SKM-1 treated with dmso at 0.1 percent for 144 hours (cell line): ENCODE data around the gene NECTIN2.
A peak's percentile ranks its signal among the peaks of the same experiment; 100 is the strongest.
"Not testable (repeated sequence)": the region's sequence is repeated elsewhere in the genome, so short reads cannot be mapped to it uniquely, and the experiment has no call there.

Source experiments
- DNase-seq: peaks from one replicate; lab custom pipeline; 2025; ENCODE audit not compliant: unreplicated experiment; lab: John Stamatoyannopoulos, UW

Gene NECTIN2

DNA sequence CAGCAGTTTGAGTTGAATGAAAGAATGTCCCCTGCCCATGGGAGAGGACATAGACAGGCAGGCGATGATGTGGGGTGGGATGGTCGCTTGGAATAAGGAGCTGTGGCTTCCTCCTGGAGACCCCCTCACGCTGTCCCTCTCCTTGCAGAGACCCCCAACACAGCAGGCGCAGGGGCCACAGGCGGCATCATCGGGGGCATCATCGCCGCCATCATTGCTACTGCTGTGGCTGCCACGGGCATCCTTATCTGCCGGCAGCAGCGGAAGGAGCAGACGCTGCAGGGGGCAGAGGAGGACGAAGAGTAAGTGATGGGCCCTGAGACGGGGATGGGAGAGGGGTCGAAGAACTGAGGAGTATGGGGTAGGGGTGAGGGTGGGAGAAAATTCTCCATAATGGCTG, 36.0 kb downstream of the NECTIN2 start:
- DNase-seq: no peak

DNA sequence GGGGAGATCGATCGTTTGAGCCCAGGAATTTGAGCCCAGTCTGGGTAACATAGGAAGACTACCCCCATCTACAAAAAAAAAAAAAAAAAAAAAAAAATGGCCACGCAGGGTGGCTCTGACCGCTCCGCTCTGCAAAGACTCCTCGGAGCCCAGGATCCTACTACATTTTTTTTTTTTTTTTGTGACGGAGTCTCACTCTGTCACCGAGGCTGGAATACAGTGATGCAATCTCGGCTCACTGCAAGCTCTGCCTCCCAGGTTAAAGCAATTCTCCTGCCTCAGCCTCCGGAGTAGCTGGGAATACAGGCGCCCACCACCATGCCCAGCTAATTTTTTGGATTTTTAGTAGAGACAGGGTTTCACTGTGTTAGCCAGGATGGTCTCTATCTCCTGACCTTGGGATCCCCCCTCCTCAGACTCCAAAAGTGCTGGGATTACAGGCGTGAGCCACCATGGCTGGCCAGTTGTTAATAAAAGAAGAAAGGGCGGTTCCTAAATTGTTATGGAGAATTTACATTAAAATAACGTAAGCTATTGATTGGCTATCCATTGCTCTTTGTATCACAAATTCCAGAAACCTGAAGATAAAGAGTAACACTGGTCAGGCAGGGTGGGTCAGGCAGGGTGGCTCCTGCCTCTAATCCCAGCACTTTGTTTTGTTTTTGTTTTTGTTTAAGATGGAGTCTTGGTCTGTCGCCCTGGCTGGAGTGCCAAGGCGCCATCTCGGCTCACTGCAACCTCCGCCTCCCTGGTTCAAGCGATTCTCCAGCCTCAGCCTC, 36.7 kb downstream of the NECTIN2 start:
- DNase-seq: not testable (repeated sequence)

DNA sequence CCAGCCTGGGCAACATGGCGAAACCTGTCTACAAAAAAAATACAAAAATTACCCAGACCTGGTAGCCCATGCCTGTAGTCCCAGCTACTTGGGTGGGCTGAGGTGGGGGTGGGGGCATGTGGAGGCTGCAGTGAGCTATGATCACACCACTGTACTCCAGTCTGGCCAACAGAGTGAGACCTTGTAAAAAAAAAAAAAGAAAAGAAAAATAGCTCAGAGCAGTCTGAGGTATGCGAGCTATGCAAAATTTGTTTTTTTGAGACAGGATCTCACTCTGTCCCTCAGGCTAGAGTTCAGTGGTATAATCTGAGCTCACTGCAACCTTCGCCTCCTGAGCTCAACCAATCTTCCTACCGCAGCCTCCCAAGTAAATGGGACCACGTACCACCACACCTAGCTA, 37.8 kb downstream of the NECTIN2 start:
- no peak for DNase-seq

DNA sequence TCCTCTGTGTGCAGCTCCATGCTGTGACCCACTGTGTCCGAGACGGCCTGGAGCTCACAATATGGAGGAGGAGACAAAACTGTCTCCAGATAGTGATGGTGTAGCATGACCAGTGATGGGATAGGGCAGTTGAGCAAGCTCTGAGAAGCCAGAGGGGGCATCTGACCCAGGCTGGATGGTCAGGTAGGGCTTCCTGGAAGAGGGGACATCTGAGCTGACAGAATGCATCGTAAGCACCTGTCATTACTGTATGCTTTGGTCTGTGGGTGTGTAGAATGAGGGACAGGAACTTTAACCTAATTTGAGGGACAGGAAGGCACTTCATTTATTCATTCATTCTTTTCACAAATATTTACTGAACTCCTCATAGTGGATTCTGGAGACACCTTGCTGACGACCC, 38.5 kb downstream of the NECTIN2 start:
- DNase-seq: no peak

DNA sequence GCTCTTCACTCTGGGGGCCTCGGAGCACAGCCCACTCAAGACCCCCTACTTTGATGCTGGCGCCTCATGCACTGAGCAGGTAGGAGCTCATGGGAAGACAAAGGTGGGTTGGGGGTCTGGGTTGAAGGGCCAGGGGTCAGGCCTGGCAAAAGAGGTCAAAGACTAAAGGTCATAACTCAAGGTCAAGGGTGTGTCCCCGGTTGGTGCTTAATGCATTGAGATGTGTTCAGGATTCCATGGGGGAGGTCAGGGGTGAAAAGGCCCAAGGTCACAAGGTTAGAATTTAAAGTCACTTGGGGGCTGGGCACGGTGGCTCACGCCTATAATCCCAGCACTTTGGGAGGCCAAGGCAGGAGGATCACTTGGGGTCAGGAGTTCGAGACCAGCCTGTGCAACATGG, 40.0 kb downstream of the NECTIN2 start:
- no peak for DNase-seq

DNA sequence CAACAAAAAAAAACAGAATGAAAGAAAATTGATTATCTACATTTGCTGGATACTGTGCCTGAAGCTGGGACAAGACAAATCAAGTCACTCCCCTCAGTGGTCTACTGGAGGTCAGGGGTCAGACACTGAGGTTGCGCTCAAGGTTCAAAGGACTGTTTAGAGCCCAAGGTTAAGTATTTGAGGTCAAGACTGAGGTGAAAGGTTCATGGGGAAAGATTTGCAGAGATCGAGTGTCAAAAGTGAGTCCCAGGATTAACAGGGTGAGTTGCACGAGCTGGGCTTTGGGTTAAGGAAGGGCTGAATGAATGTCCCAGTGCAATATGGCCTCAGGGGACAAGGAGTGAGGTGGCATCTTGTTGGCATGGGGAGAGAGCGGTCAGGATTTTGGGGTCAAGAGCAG, 41.6 kb downstream of the NECTIN2 start:
- DNase-seq: no peak

DNA sequence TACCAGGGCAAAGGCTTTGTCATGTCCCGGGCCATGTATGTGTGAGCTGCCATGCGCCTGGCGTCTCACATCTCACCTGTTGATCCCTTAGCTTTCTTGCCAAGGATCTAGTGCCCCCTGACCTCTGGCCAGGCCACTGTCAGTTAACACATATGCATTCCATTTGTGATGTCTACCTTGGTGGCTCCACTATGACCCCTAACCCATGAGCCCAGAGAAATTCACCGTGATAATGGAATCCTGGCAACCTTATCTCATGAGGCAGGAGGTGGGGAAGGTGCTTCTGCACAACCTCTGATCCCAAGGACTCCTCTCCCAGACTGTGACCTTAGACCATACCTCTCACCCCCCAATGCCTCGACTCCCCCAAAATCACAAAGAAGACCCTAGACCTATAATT, 42.2 kb downstream of the NECTIN2 start:
- DNase-seq: not testable (repeated sequence)

DNA sequence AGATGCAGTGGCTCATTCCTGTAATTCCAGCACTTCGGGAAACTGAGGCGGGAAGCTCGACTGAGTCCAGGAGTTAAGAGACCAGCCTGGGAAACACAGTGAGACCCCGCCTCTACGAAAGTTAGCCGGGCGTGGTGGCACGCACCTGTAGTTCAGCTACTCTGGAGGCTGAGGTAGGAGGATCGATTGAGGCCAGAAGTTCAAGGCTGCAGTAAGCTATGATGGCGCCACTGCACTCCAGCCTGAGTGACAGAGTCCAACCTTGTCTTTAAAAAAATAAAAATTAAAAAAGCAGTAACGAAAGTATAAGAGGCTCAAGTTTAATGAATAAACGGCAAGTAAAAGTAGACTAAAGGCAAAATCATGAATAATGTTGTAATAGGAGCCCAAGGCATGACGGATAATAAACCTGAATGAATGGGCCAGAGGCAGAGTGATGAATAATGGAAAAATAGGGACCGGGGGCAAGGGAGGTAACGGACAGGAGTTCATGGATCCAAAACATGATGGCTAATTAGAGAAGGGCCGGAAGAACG, 43.8 kb downstream of the NECTIN2 start:
- no peak for DNase-seq

DNA sequence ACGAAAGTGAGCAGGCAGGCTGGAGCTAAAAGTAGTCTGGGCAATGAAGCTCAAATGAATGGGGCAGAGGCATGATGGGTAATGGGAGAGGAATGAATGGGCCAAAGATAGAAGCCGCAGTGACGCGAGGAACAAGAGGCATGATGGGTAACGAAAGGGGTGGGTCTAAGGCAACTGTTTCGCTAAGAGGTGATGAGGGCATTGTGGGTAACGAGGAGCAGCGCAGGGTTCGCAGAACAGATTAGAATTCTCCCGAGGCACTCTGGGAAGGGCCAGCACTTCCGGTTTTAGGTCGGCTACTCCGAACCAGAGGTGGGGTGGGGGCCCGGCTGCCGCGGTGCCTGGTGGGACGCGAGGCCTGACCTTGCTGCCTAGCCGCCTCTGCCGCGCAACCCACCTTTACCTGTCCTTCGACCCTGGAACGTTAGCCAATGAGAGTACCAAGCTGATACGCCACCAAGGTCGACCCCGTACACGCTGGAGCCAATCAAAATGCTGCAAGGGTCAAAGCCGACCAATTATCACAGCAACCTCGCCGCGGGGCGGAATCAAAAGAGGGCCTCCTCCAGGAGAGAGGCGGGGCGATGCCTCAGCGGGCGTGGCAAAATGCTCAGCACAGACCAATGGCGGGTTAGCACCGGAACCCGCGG, 44.4 kb downstream of the NECTIN2 start:
- peak; percentile 99 for DNase-seq

DNA sequence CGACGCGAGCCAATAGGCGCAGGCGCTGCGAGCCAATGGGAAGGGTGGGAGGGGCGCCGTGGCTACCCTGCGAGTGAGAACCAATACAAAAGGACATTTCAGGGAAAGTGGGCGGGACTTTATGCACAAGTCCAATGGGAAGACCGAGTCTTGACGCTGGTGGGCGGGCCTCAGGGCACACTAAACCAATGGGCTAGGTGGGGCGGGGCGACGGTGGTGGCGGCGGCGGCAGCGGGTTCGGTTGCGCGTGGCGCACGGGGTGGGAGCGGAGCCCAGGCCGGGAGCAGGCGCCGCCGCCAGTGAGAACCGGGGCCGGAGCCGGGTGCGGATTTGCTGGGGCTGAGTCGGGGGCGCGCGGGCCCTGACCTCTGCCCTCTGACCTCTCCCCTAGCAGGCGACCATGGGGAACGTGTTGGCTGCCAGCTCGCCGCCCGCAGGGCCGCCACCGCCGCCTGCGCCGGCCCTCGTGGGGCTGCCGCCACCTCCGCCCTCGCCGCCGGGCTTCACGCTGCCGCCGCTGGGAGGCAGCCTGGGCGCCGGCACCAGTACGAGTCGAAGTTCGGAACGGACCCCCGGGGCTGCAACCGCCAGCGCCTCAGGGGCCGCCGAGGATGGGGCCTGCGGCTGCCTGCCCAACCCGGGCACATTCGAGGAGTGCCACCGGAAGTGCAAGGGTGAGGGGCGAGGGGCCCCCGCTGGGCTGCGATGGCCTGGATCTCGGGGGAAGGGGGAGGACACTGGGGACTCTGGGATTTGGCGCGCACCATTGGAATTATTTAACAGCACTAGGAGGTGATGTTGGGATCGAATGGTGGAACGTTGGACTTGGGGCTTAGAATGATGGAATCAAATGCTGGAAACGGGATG, 45.2 kb downstream of the NECTIN2 start, which contains the start of gene TOMM40:
Gene TOMM40, plus strand, starts transcription at position 239 of the 867 bp plus-strand sequence. Its CDS starts 162 bp downstream, at position 401.
- no peak for DNase-seq

DNA sequence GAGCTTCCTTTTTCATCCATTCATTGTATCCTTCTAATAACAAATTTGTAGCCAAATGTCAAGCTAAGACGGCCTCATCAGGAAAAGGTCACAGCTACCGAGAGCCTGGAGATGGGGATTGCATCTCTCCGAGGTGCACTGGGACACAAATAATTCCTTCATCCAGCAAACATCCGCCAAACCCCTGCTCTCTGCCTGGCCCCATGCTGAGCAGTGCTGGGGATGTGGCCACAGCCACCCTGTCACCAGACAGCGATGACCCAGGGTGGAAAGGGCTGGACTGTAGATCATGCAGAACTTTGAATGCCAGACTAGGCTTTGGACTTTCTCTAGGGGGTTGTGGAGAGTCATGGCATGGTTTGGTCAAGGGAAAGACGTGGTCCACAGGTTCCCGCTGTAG, 46.8 kb downstream of the NECTIN2 start:
- no peak for DNase-seq

DNA sequence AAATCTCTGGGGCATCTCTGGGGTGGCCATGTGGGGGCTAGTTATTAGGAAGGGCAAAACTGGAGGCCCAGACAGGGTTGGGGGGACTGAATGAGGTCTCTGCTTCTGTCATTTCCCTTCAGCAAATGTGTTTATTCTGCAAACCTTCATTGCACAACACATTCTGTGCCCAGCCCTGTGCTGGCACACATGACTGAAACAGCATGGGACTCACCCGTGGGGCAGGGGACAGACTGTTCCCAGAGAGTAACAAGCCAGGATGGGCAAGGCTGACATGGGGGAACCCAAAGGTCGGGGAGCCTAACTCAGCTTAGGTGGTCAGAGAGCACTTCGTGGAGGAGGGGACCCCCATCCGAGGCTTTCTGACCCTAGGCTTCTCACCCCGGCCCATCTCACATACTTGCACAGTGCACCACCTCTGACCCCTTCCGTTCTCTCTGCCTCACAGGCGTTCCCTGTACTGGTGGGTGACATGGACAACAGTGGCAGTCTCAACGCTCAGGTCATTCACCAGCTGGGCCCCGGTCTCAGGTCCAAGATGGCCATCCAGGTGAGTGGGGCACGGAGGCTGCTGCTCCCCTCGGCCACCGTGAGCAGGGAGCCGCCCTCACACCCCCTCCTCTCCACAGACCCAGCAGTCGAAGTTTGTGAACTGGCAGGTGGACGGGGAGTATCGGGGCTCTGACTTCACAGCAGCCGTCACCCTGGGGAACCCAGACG, 47.4 kb downstream of the NECTIN2 start:
- no peak for DNase-seq

DNA sequence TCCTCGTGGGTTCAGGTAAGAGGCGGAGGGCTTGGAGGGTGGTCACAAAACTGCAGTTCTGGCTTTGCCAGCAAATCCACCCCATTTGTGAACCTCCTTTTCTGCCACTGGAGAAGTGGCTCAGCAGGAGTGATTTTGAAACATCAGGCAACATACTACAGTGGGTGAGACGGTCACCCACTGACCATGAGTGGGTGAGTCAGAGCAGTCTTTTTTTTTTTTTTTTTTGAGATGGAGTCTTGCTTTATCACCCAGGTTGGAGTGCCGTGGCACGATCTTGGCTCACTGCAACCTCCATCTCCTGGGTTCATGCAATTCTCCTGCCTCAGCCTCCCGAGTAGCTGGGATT, 47.9 kb downstream of the NECTIN2 start:
- DNase-seq: no peak

DNA sequence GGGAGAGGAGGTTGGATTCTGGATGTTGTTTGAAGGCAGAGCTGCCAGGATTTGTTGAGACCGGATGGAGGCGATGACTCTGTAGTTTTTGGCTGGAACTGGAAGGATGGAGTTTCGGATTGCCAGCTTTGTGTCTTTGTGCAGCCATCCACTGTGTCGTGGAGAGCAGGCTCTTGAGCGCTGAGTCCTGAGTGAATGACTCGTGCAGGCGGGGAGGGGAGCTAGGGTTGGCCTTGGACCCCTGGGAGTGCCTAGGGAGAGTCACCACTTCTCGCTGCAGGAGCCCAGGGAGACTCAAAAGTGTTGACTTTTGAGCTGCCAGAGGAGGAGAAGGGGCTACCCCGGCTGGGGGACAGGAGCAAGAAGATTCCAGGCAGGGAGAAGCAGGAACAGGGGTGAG, 48.8 kb downstream of the NECTIN2 start:
- DNase-seq: no peak

DNA sequence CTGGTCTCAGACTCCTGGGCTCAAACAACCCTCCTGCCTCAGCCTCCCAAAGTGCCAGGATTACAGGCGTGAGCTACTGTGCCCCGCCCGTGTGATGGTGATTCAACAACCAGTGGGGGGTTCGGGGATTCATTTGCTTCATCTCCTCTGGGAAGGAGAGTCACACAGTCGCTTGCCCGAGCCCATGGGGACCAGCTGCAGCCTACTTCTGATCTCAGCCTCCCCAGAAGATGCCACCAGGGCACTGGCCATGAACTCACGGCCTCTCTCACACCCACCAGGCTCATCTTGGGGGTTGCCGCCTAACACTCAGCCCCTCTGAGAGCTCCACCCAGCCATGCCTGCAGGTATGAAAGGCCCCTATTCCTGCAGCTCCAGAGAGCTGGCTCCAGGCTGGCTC, 51.7 kb downstream of the NECTIN2 start:
- no peak for DNase-seq

DNA sequence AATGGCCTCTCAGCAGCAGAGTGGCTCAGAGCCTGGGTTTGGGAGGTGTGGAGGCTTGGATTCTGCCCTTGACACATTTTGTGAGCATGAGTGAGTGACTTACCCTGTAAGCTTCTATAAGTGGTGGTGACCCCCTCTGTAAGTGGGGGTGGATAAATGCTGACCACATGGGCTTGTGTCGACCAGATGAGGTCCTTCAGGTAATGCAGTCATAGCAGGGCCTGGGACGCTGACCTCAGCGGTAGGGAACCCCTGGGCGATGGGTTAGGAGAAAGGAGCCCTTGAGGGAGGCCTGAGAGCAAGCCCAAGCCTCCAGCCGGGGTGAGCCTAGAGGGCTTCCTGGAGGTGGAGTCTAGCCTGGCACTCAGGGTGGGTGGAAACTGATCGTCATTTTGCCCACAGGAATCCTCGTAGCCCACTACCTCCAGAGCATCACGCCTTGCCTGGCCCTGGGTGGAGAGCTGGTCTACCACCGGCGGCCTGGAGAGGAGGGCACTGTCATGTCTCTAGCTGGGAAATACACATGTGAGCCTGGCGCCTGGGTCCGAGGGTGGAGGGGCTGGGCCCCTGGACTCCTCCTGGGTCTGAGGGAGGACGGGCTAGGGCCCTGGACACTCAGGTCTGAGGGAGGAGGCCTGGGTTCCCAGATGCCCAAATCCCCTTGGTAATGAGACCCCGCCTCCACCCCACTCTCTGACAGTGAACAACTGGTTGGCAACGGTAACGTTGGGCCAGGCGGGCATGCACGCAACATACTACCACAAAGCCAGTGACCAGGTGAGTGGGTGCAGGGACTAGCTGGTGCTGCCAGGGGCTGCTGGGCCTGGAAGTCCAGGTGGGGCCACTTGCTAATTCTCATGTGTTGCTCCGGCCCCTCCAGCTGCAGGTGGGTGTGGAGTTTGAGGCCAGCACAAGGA, 54.5 kb downstream of the NECTIN2 start:
- DNase-seq: no peak

DNA sequence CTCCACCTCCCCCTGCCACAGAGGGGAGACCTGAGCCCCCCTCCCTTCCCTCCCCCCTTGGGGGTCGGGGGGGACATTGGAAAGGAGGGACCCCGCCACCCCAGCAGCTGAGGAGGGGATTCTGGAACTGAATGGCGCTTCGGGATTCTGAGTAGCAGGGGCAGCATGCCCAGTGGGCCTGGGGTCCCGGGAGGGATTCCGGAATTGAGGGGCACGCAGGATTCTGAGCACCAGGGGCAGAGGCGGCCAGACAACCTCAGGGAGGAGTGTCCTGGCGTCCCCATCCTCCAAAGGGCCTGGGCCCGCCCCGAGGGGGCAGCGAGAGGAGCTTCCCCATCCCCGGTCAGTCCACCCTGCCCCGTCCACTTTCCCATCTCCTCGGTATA, 57.1 kb downstream of the NECTIN2 start:
- DNase-seq: no peak

DNA sequence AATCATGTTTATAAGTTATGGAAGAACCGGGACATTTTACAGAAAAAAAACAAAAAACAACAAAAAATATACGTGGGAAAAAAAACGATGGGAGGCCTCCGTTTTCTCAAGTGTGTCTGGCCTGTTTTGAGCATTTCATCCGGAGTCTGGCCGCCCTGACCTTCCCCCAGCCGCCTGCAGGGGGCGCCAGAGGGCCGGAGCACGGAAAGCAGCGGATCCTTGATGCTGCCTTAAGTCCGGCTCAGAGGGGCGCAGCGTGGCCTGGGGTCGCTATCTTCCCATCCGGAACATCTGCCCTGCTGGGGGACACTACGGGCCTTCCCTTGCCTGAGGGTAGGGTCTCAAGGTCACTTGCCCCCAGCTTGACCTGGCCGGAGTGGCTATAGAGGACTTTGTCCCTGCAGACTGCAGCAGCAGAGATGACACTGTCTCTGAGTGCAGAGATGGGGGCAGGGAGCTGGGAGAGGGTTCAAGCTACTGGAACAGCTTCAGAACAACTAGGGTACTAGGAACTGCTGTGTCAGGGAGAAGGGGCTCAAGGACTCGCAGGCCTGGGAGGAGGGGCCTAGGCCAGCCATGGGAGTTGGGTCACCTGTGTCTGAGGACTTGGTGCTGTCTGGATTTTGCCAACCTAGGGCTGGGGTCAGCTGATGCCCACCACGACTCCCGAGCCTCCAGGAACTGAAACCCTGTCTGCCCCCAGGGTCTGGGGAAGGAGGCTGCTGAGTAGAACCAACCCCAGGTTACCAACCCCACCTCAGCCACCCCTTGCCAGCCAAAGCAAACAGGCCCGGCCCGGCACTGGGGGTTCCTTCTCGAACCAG, 57.7 kb downstream of the NECTIN2 start:
- DNase-seq: no peak

DNA sequence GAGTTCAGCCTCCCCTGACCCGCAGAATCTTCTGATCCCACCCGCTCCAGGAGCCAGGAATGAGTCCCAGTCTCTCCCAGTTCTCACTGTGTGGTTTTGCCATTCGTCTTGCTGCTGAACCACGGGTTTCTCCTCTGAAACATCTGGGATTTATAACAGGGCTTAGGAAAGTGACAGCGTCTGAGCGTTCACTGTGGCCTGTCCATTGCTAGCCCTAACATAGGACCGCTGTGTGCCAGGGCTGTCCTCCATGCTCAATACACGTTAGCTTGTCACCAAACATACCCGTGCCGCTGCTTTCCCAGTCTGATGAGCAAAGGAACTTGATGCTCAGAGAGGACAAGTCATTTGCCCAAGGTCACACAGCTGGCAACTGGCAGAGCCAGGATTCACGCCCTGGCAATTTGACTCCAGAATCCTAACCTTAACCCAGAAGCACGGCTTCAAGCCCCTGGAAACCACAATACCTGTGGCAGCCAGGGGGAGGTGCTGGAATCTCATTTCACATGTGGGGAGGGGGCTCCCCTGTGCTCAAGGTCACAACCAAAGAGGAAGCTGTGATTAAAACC, 58.4 kb downstream of the NECTIN2 start:
- DNase-seq: no peak
